ENCODE results near the gene WASHC2A.
"Not testable (repeated sequence)": the region's sequence is repeated elsewhere in the genome, so short reads cannot be mapped to it uniquely, and the experiment has no call there.

DNA sequence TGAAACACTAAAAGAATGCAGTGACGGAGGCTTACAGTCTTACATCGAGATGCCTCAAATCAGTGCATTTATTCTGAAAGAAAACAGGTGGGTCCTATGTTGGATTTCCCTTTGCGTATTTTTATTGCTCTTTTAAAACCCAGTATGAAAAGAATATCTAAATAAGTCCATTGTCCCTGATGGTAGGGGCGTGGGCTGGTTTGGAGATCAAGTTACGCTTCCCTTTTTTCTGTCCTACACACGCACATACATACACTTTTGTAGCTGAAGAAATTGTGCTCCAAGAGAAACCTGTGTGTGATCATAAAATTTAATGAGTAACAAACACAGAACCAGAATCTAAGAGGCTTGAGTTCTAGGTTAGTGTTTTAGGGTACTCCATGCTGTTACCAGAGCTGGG is 64.6 kb downstream of the WASHC2A start:
- TF ChIP-seq, protein P1, sequence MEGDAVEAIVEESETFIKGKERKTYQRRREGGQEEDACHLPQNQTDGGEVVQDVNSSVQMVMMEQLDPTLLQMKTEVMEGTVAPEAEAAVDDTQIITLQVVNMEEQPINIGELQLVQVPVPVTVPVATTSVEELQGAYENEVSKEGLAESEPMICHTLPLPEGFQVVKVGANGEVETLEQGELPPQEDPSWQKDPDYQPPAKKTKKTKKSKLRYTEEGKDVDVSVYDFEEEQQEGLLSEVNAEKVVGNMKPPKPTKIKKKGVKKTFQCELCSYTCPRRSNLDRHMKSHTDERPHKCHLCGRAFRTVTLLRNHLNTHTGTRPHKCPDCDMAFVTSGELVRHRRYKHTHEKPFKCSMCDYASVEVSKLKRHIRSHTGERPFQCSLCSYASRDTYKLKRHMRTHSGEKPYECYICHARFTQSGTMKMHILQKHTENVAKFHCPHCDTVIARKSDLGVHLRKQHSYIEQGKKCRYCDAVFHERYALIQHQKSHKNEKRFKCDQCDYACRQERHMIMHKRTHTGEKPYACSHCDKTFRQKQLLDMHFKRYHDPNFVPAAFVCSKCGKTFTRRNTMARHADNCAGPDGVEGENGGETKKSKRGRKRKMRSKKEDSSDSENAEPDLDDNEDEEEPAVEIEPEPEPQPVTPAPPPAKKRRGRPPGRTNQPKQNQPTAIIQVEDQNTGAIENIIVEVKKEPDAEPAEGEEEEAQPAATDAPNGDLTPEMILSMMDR (IDR thresholded peaks at IDR 0.05; ENCODE audit: low read depth, low read length): not testable (repeated sequence)
- TF ChIP-seq POLR2A (IDR thresholded peaks at IDR 0.05; ENCODE audit: extremely low read depth, insufficient read length): not testable (repeated sequence)
- TF ChIP-seq, protein P2, sequence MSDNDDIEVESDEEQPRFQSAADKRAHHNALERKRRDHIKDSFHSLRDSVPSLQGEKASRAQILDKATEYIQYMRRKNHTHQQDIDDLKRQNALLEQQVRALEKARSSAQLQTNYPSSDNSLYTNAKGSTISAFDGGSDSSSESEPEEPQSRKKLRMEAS (IDR thresholded peaks at IDR 0.05; ENCODE audit: low read depth, low read length): not testable (repeated sequence)
